Esophagus (tissue), 2 donors: ENCODE results near the gene PAPOLA. TPM values are rescaled to one million over a fixed set of nuclear protein-coding genes. Genes with fewer than 3 reads are reported as not detected.

Experiments used
- H3K27ac ChIP-seq, 2 donors: one replicate each; pipeline ENCODE4 v1.5.1; 2013; ENCODE audit warnings: low read depth in 2 of 2, mild to moderate bottlenecking in 2 of 2, inconsistent platforms in 1 of 2, low read length in 1 of 2, moderate library complexity in 1 of 2
- H3K27me3 ChIP-seq, 2 donors: one replicate each; pipeline ENCODE4 v1.6.1; 2013; ENCODE audit warnings: low read length in 2 of 2, control low read depth in 1 of 2, mild to moderate bottlenecking in 1 of 2; ENCODE audit not compliant: insufficient read depth in 2 of 2, control insufficient read depth in 1 of 2
- H3K36me3 ChIP-seq, 2 donors: one replicate each; pipeline ENCODE4 v1.6.1; 2013; ENCODE audit warnings: low read length in 1 of 2; ENCODE audit not compliant: control insufficient read depth in 2 of 2, insufficient read depth in 2 of 2
- H3K4me1 ChIP-seq, 2 donors: one replicate each; pipeline ENCODE4 v1.6.1; 2013; ENCODE audit warnings: low read length in 1 of 2; ENCODE audit not compliant: control insufficient read depth in 2 of 2, insufficient read depth in 2 of 2
- H3K4me3 ChIP-seq, 2 donors: one replicate each; pipeline ENCODE4 v1.5.1; 2013; ENCODE audit warnings: low read length in 2 of 2, mild to moderate bottlenecking in 2 of 2, low read depth in 1 of 2, moderate library complexity in 1 of 2
- H3K9me3 ChIP-seq, 2 donors: one replicate each; pipeline ENCODE4 v1.6.1; 2013; ENCODE audit warnings: mild to moderate bottlenecking in 2 of 2, low read depth in 1 of 2, low read length in 1 of 2, moderate library complexity in 1 of 2; ENCODE audit not compliant: control insufficient read depth in 2 of 2, insufficient read depth in 1 of 2
- WGBS, 2 donors: extraction: QIAGEN DNeasy Blood & Tissue Kit; methylation state at CpG; one replicate each; pipeline ENCODE4 v1.1.7; 2013; 5-methylcytosine and 5-hydroxymethylcytosine counted together
- polyA plus RNA-seq, 2 donors: library from polyadenylated mRNA; stranded (reverse); fragments of 200-250 nt; gene quantifications; one replicate each; pipeline ENCODE4 v1.2.3, GENCODE V29; 2013
- donor health status: healthy with polysubstance abuse.
- donor health status: Bipolar disorder and iron deficiency.

Gene PAPOLA
- polyA plus RNA-seq, 2 donors, result 43.5 to 57.5 TPM

DNA sequence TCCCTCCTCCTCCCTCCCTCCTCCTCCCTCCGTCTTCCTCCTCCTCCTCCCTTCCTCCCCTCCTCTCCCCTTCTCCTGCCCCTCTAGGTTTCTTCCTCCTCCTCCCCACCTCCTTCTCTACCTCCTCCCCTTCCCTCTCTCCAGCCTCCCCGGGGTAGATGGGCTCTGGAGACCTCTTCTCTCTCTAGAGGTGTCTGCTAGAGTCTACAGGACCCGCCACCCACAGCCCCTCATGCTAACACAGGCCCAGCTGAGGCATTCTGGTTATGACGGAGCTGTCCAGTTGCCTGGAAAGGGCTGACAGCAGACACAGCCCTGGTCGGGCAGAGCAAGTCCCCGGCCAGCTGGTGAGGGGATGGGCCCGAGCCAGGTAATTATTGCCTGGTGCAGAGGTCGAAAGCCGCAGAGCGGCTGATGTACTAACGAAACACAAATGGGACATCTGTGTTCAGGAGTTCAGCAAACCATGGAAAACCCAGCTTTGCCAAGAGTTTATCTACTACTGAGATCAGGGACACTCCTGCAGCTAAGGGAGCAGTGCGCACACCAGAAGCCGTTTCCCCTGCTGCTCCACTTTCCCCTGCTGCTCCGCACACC, 96.2 kb downstream of the PAPOLA start:
- H3K27ac ChIP-seq, result no peak overlapping the region
- H3K4me1 ChIP-seq, result no peaks in the 10 kb centered on the region
- H3K36me3 ChIP-seq, result no peaks in the 10 kb centered on the region
- no peaks in the 10 kb centered on the region for H3K27me3 ChIP-seq
- 54 to 65% methylated on average over 14 of the region's 14 CpGs for WGBS, 2 donors
- H3K9me3 ChIP-seq, result no peaks in the 10 kb centered on the region
- no peak overlapping the region for H3K4me3 ChIP-seq

GRCh38 chr14:96599076-96599475, 96.9 kb downstream of the PAPOLA start:
- Histone ChIP-seq H3K4me3 (no peak overlapping the region), H3K9me3 (no peaks in the 10 kb centered on the region), H3K27me3 (no peaks in the 10 kb centered on the region), H3K4me1 (no peaks in the 10 kb centered on the region), H3K36me3 (no peaks in the 10 kb centered on the region), H3K27ac (no peak overlapping the region)
- 84 to 88% methylated on average over 10 of the region's 10 CpGs for WGBS, 2 donors

DNA sequence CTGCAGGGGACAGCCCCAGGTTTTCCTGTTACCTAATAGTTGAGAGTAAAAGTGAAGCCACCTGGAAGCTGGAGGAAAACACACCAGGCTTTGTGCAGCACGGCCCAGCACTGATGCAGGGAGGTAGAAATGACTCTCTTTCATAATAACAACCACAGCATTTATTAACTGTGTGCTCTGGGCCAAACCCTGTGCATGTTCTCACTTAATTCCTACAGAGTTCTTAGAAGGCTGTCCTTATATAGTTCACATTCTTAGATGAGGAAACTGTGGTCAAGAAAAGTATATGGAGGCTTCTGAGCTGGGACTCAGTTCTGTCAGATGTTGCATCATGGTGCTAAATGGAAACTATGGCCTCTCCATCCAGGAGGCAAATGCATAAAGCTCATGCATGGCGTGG, 100.0 kb downstream of the PAPOLA start:
- no peaks in the 10 kb centered on the region for H3K9me3 ChIP-seq
- 88 to 95% methylated on average over 2 of the region's 2 CpGs for WGBS, 2 donors
- no peak overlapping the region for H3K4me3 ChIP-seq
- H3K4me1 ChIP-seq, result no peaks in the 10 kb centered on the region
- H3K27me3 ChIP-seq, result no peaks in the 10 kb centered on the region
- no peak overlapping the region for H3K27ac ChIP-seq
- no peaks in the 10 kb centered on the region for H3K36me3 ChIP-seq

- H3K9me3 ChIP-seq, result no peaks in the 10 kb centered on the region
- H3K27ac ChIP-seq, result no peak overlapping the region
- no peaks in the 10 kb centered on the region for H3K27me3 ChIP-seq
- H3K36me3 ChIP-seq, result no peaks in the 10 kb centered on the region
- H3K4me1 ChIP-seq, result no peaks in the 10 kb centered on the region
- H3K4me3 ChIP-seq, result no peak overlapping the region
- 66 to 69% methylated on average over 11 of the region's 11 CpGs for WGBS, 2 donors
Observed at GRCh38 chr14:96603350-96604255, 101.4 kb downstream of the PAPOLA start.

- Histone ChIP-seq H3K9me3 (no peaks in the 10 kb centered on the region), H3K4me3 (no peak overlapping the region), H3K27me3 (no peaks in the 10 kb centered on the region), H3K4me1 (no peaks in the 10 kb centered on the region), H3K27ac (no peak overlapping the region), H3K36me3 (no peaks in the 10 kb centered on the region)
- WGBS, 2 donors, result 45 to 56% methylated on average over 16 of the region's 16 CpGs
Observed at GRCh38 chr14:96614481-96614881, 112.3 kb downstream of the PAPOLA start.

- Histone ChIP-seq H3K4me3 (no peak overlapping the region), H3K27ac (no peak overlapping the region)
Observed at GRCh38 chr14:96616161-96616721, 114.1 kb downstream of the PAPOLA start.

More at GRCh38 chr14:96616161-96616721, 114.1 kb downstream of the PAPOLA start:
- H3K27me3 ChIP-seq, result no peaks in the 10 kb centered on the region
- H3K4me1 ChIP-seq, result no peaks in the 10 kb centered on the region
- H3K36me3 ChIP-seq, result no peaks in the 10 kb centered on the region
- no peaks in the 10 kb centered on the region for H3K9me3 ChIP-seq
- WGBS, 2 donors, result 44 to 54% methylated on average over 14 of the region's 14 CpGs

Other genes with a start within 250 kb of the PAPOLA start
- gene BDKRB1, start 246.2 kb upstream of the PAPOLA start, polyA plus RNA-seq, result 10 to 100 TPM; 13.4 to 18.5 TPM
- 1 to 10 TPM; 2.9 to 3.3 TPM for gene ATG2B, start 139.0 kb upstream of the PAPOLA start, polyA plus RNA-seq
- 10 to 100 TPM; 18.1 to 41.5 TPM for gene GSKIP, start 138.9 kb upstream of the PAPOLA start, polyA plus RNA-seq
- gene AK7, start 110.3 kb upstream of the PAPOLA start, polyA plus RNA-seq, result 1 to 10 TPM; 1.5 to 2.2 TPM